Activated CD8-positive, alpha-beta T cell treated with anti-CD3 and anti-CD28 coated beads for 36 hours (primary cell): ENCODE data around the gene ITSN2. TPM values are rescaled to one million over a fixed set of nuclear protein-coding genes. Genes with fewer than 3 reads are reported as not detected.

Source experiments
- ATAC-seq: fragments of 200-7000 bp; cut with Tn5 transposase; one replicate; pipeline ENCODE4 v1.10.0; 2021; ENCODE audit warnings: mild to moderate bottlenecking, moderate library complexity
- CTCF ChIA-PET: fragments of 350-600 bp; sonication (Branson Sonifier 250); formaldehyde crosslinking; loops from one replicate; lab custom pipeline; 2021; ENCODE audit warnings: antibody characterized with exemption; lab: Charles Lee
- POLR2A ChIA-PET: fragments of 350-600 bp; sonication (Branson Sonifier 250); formaldehyde crosslinking; loops from one replicate; lab custom pipeline; 2021; ENCODE audit warnings: antibody characterized with exemption; lab: Charles Lee
- DNase-seq: peaks from one replicate; pipeline ENCODE4 v3.0.0-alpha.2; 2020
- H3K27ac Mint-ChIP-seq: one replicate; pipeline ENCODE4 v1.8.0; 2021; ENCODE audit warnings: mild to moderate bottlenecking, mixed read lengths
- H3K27me3 Mint-ChIP-seq: one replicate; pipeline ENCODE4 v1.8.0; 2021; ENCODE audit warnings: mixed read lengths
- H3K36me3 Mint-ChIP-seq: one replicate; pipeline ENCODE4 v1.8.0; 2021; ENCODE audit warnings: low read depth, mixed read lengths
- H3K4me1 Mint-ChIP-seq: one replicate; pipeline ENCODE4 v1.8.0; 2021; ENCODE audit warnings: low read depth, mixed read lengths
- H3K4me3 Mint-ChIP-seq: one replicate; pipeline ENCODE4 v1.8.0; 2021; ENCODE audit warnings: mild to moderate bottlenecking, moderate library complexity, mixed read lengths
- H3K9me3 Mint-ChIP-seq: one replicate; pipeline ENCODE4 v1.8.0; 2021; ENCODE audit warnings: mixed read lengths
- CTCF ChIP-seq: fragments of 200-600 bp; IDR thresholded peaks from one replicate; pipeline ENCODE4 v1.8.0; 2022; ENCODE audit warnings: antibody characterized with exemption, mild to moderate bottlenecking
- intact Hi-C: fragments of 100-400 bp; cut with micrococcal nuclease; formaldehyde crosslinking; loops from one replicate; pipeline ENCODE4 v1.10.0; 2022
- total RNA-seq, 2 experiments: library from RNA; stranded (reverse); gene quantifications; one replicate each; pipeline ENCODE4 v1.2.3, GENCODE V29; 2021

Gene ITSN2
- total RNA-seq, 2 experiments from 2014 or later: 44.0 to 48.6 TPM

- DNase-seq (no peak), ATAC-seq (no peak)
- no peaks in the 10 kb centered on the region for H3K4me1 Mint-ChIP-seq
- ChIA-PET POLR2A (no interaction called here), CTCF (no interaction called here)
- H3K9me3 Mint-ChIP-seq: no peaks in the 10 kb centered on the region
- H3K36me3 Mint-ChIP-seq: peaks cover 21% of the 10 kb centered on the region
- intact Hi-C loops: no loop called here
- H3K27ac Mint-ChIP-seq: no peak overlapping the region
- H3K4me3 Mint-ChIP-seq: no peak overlapping the region
- H3K27me3 Mint-ChIP-seq: no peaks in the 10 kb centered on the region
- TF ChIP-seq CTCF: no peak
These were observed 148.9 kb downstream of the ITSN2 start for GRCh38 chr2:24211408-24211807.

- H3K27me3 Mint-ChIP-seq: no peaks in the 10 kb centered on the region
- DNase-seq (no peak), ATAC-seq (no peak)
- H3K4me3 Mint-ChIP-seq: no peak overlapping the region
- H3K36me3 Mint-ChIP-seq: peaks cover 16% of the 10 kb centered on the region
- H3K27ac Mint-ChIP-seq: no peak overlapping the region
- intact Hi-C loops: no loop called here
- no peak for TF ChIP-seq CTCF
- H3K9me3 Mint-ChIP-seq: no peaks in the 10 kb centered on the region
- POLR2A ChIA-PET: interaction anchor here (0.6 kb wide), 1 partner anchor 19 kb away, joined by 3 read pairs; no protein-coding TSS in a partner anchor
- no peaks in the 10 kb centered on the region for H3K4me1 Mint-ChIP-seq
- CTCF ChIA-PET: no interaction called here
These were observed 149.6 kb downstream of the ITSN2 start for GRCh38 chr2:24210723-24211122.

GRCh38 chr2:24210106-24210455, 150.3 kb downstream of the ITSN2 start:
- Mint-ChIP-seq H3K27ac (no peak overlapping the region), H3K36me3 (peaks cover 17% of the 10 kb centered on the region), H3K4me1 (no peaks in the 10 kb centered on the region), H3K4me3 (no peak overlapping the region), H3K27me3 (no peaks in the 10 kb centered on the region), H3K9me3 (no peaks in the 10 kb centered on the region)
- no peak for ATAC-seq
- TF ChIP-seq CTCF: no peak
- intact Hi-C loops: no loop called here
- no peak for DNase-seq
- ChIA-PET POLR2A (no interaction called here), CTCF (no interaction called here)

- no peak for DNase-seq
- H3K27ac Mint-ChIP-seq: no peak overlapping the region
- intact Hi-C loops: no loop called here
- H3K4me1 Mint-ChIP-seq: no peaks in the 10 kb centered on the region
- H3K36me3 Mint-ChIP-seq: peaks cover 19% of the 10 kb centered on the region
- CTCF ChIA-PET: interaction anchor here (0.5 kb wide), 1 partner anchor 125 kb away, joined by 3 read pairs; the partner anchor contains the start of gene TP53I3
- no peak overlapping the region for H3K4me3 Mint-ChIP-seq
- H3K9me3 Mint-ChIP-seq: no peaks in the 10 kb centered on the region
- no peak for ATAC-seq
- H3K27me3 Mint-ChIP-seq: no peaks in the 10 kb centered on the region
- POLR2A ChIA-PET: no interaction called here
- no peak for TF ChIP-seq CTCF
These were observed 150.8 kb downstream of the ITSN2 start for GRCh38 chr2:24209389-24210105.

- Mint-ChIP-seq H3K27ac (no peak overlapping the region), H3K9me3 (no peaks in the 10 kb centered on the region), H3K36me3 (peaks cover 29% of the 10 kb centered on the region), H3K27me3 (no peaks in the 10 kb centered on the region), H3K4me1 (no peaks in the 10 kb centered on the region), H3K4me3 (no peak overlapping the region)
- intact Hi-C loops: no loop called here
- DNase-seq (no peak), ATAC-seq (no peak)
- POLR2A ChIA-PET: no interaction called here
- TF ChIP-seq CTCF: no peak
- CTCF ChIA-PET: no interaction called here
These were observed 151.8 kb downstream of the ITSN2 start for GRCh38 chr2:24208490-24208889.
